Osteocyte (in vitro differentiated cells): ENCODE data around the gene TMEM121. TPM values are rescaled to one million over a fixed set of nuclear protein-coding genes. Genes with fewer than 3 reads are reported as not detected.

Experiments used
- DNase-seq: peaks from one replicate; pipeline ENCODE4 v3.0.0; 2021; ENCODE audit warnings: mixed read lengths; ENCODE audit not compliant: unreplicated experiment; ENCODE audit errors: extremely low spot score
- H3K27ac Mint-ChIP-seq: one replicate; pipeline ENCODE4 v1.8.0; 2021; ENCODE audit warnings: mild to moderate bottlenecking, mixed read lengths; ENCODE audit not compliant: unreplicated experiment
- H3K27me3 Mint-ChIP-seq: one replicate; pipeline ENCODE4 v1.8.0; 2021; ENCODE audit warnings: mixed read lengths; ENCODE audit not compliant: unreplicated experiment
- H3K36me3 Mint-ChIP-seq: one replicate; pipeline ENCODE4 v1.8.0; 2021; ENCODE audit warnings: mixed read lengths; ENCODE audit not compliant: unreplicated experiment
- H3K4me1 Mint-ChIP-seq: one replicate; pipeline ENCODE4 v1.8.0; 2021; ENCODE audit warnings: mixed read lengths; ENCODE audit not compliant: unreplicated experiment
- H3K4me3 Mint-ChIP-seq: one replicate; pipeline ENCODE4 v1.8.0; 2021; ENCODE audit warnings: mild to moderate bottlenecking, moderate library complexity, mixed read lengths; ENCODE audit not compliant: unreplicated experiment
- H3K9me3 Mint-ChIP-seq: one replicate; pipeline ENCODE4 v1.8.0; 2021; ENCODE audit warnings: mixed read lengths; ENCODE audit not compliant: unreplicated experiment
- CTCF ChIP-seq: fragments of 200-600 bp; sonication (generic); IDR thresholded peaks from 2 replicates; pipeline ENCODE4 v1.5.0; 2021; ENCODE audit warnings: antibody characterized with exemption, mild to moderate bottlenecking, moderate library complexity
- total RNA-seq: library from RNA; stranded (reverse); gene quantifications from 2 replicates; pipeline ENCODE4 v1.2.1, GENCODE V29; 2021

The TMEM121 gene
- total RNA-seq, 1 donor from 2014 or later, result 3.3 TPM

- Mint-ChIP-seq H3K4me3 (no peak overlapping the region), H3K36me3 (no peaks in the 10 kb centered on the region), H3K27me3 (no peaks in the 10 kb centered on the region), H3K27ac (no peak overlapping the region), H3K9me3 (no peaks in the 10 kb centered on the region), H3K4me1 (peaks cover 4% of the 10 kb centered on the region)
- no peak for TF ChIP-seq CTCF
- DNase-seq, result no peak
Observed at GRCh38 chr14:105530285-105531087, 4.1 kb downstream of the TMEM121 start.

GRCh38 chr14:105531088-105531893, 4.9 kb downstream of the TMEM121 start:
- no peak overlapping the region for H3K4me3 Mint-ChIP-seq
- no peaks in the 10 kb centered on the region for H3K36me3 Mint-ChIP-seq
- no peaks in the 10 kb centered on the region for H3K9me3 Mint-ChIP-seq
- no peaks in the 10 kb centered on the region for H3K27me3 Mint-ChIP-seq
- no peak overlapping the region for H3K27ac Mint-ChIP-seq
- no peak for DNase-seq
- TF ChIP-seq CTCF, result no peak
- peaks cover 4% of the 10 kb centered on the region for H3K4me1 Mint-ChIP-seq

- DNase-seq, result no peak
- H3K27ac Mint-ChIP-seq, result no peak overlapping the region
- H3K27me3 Mint-ChIP-seq, result peaks cover 5% of the 10 kb centered on the region
- H3K4me3 Mint-ChIP-seq, result no peak overlapping the region
- peaks cover 3% of the 10 kb centered on the region for H3K4me1 Mint-ChIP-seq
- no peaks in the 10 kb centered on the region for H3K36me3 Mint-ChIP-seq
- H3K9me3 Mint-ChIP-seq, result no peaks in the 10 kb centered on the region
- TF ChIP-seq CTCF, result no peak
Observed at GRCh38 chr14:105531894-105532623, 5.7 kb downstream of the TMEM121 start.

DNA sequence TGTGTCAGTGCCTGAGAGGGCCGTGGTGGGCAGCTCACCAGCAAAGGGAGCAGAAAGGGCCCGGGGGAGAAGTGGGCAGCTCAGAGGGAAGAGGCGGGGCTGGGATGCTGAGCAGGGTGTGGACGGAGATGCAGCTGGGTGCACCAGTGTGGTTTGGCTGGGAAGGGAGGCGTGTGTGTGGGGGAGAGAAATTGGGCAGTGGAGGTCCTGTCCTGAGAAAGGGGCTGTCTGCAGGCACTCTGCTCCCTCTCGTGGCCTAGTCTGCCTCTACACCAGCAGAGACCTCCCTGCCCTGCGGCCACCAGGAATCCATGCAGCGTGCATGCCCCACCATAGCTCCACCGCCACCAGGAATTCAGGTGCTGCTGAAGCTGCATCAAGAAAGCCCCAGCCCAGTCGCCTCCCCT, 6.4 kb downstream of the TMEM121 start:
- peak; percentile 46 for TF ChIP-seq CTCF
- H3K36me3 Mint-ChIP-seq, result no peaks in the 10 kb centered on the region
- H3K4me1 Mint-ChIP-seq, result no peaks in the 10 kb centered on the region
- H3K27me3 Mint-ChIP-seq, result peaks cover 6% of the 10 kb centered on the region
- no peak overlapping the region for H3K4me3 Mint-ChIP-seq
- DNase-seq, result no peak
- no peak overlapping the region for H3K27ac Mint-ChIP-seq
- no peaks in the 10 kb centered on the region for H3K9me3 Mint-ChIP-seq
